Keratinocyte (primary cell): ENCODE measurements around the gene TBX22. TPM values are rescaled to one million over a fixed set of nuclear protein-coding genes. Genes with fewer than 3 reads are reported as not detected.

Experiments
- DNase-seq: peaks from one replicate; pipeline ENCODE4 v3.0.0-alpha.2; 2011; ENCODE audit warnings: low read depth, missing footprints, low spot score
- FAIRE-seq: peaks from 2 replicates; lab custom pipeline; 2011; peaks lifted over from hg19 to GRCh38; lab: Jason Lieb, UNC
- H2AFZ ChIP-seq: 2 replicates; pipeline ENCODE4 v1.6.0; 2012; ENCODE audit warnings: low read length, control low read depth, inconsistent platforms; ENCODE audit not compliant: control insufficient read depth
- H3K27ac ChIP-seq: 2 replicates; pipeline ENCODE4 v1.5.1; 2011; ENCODE audit warnings: low read length; ENCODE audit not compliant: control insufficient read depth, insufficient read depth
- H3K27me3 ChIP-seq: 3 replicates; pipeline ENCODE4 v1.6.0; 2011; ENCODE audit warnings: low read length; ENCODE audit not compliant: control insufficient read depth, insufficient read depth; ENCODE audit errors: extremely low read depth
- H3K36me3 ChIP-seq, 2 experiments: 2 replicates in 1 of 2; 3 replicates in 1 of 2; pipeline ENCODE4 v1.5.1; 2011; ENCODE audit warnings: low read length in 2 of 2, mild to moderate bottlenecking in 1 of 2; ENCODE audit not compliant: control insufficient read depth in 2 of 2, insufficient read depth in 2 of 2; ENCODE audit errors: extremely low read depth in 1 of 2
- H3K4me1 ChIP-seq: 3 replicates; pipeline ENCODE4 v1.5.1; 2011; ENCODE audit warnings: low read length; ENCODE audit not compliant: control insufficient read depth, insufficient read depth; ENCODE audit errors: extremely low read depth
- H3K4me2 ChIP-seq: 3 replicates; pipeline ENCODE4 v1.6.0; 2011; ENCODE audit warnings: low read depth, low read length; ENCODE audit not compliant: control insufficient read depth, insufficient read depth; ENCODE audit errors: extremely low read depth
- H3K4me3 ChIP-seq, 3 experiments: fragments of 200-600 bp in 1 of 3; sonication (generic) in 1 of 3; 2 replicates in 2 of 3; 3 replicates in 1 of 3; pipeline ENCODE4 v1.5.1; 2011 to 2016; ENCODE audit warnings: low read length in 3 of 3, mild to moderate bottlenecking in 3 of 3, control low read depth in 2 of 3, inconsistent platforms in 1 of 3, low read depth in 1 of 3, mixed read lengths in 1 of 3, mixed run types in 1 of 3, moderate library complexity in 1 of 3; ENCODE audit not compliant: control insufficient read depth in 2 of 3, insufficient read depth in 2 of 3; ENCODE audit errors: extremely low read depth in 1 of 3
- H3K79me2 ChIP-seq: 2 replicates; pipeline ENCODE4 v1.6.0; 2012; ENCODE audit warnings: low read length; ENCODE audit not compliant: control insufficient read depth, insufficient read depth
- H3K9ac ChIP-seq: 3 replicates; pipeline ENCODE4 v1.6.0; 2011; ENCODE audit warnings: low read length; ENCODE audit not compliant: control insufficient read depth, insufficient read depth; ENCODE audit errors: extremely low read depth
- H3K9me1 ChIP-seq: 3 replicates; pipeline ENCODE4 v1.6.0; 2011; ENCODE audit warnings: low read length; ENCODE audit not compliant: control insufficient read depth, insufficient read depth; ENCODE audit errors: extremely low read depth
- H3K9me3 ChIP-seq: 2 replicates; pipeline ENCODE4 v1.5.1; 2012; ENCODE audit warnings: low read depth, low read length; ENCODE audit not compliant: control insufficient read depth
- H4K20me1 ChIP-seq: 3 replicates; pipeline ENCODE4 v1.6.0; 2011; ENCODE audit warnings: low read length; ENCODE audit not compliant: control insufficient read depth, insufficient read depth; ENCODE audit errors: extremely low read depth
- CTCF ChIP-seq, 3 experiments: IDR thresholded peaks in 1 of 3; conservative IDR thresholded peaks in 1 of 3; optimal IDR thresholded peaks in 1 of 3; 2 replicates in 2 of 3; 3 replicates in 1 of 3; pipeline versions ENCODE3 to v1.5.1; 2011; ENCODE audit warnings: low read length in 3 of 3, mild to moderate bottlenecking in 3 of 3, moderate library complexity in 2 of 3, control low read depth in 1 of 3, inconsistent platforms in 1 of 3; ENCODE audit not compliant: insufficient read depth in 2 of 3; ENCODE audit errors: extremely low read depth in 1 of 3
- EZH2 ChIP-seq: IDR thresholded peaks from one replicate; pipeline ENCODE4 v1.6.1; 2012; ENCODE audit warnings: inconsistent platforms, mild to moderate bottlenecking, low read length, moderate library complexity
- dilution Hi-C: fragments of 300-500 bp; cut with MboI; formaldehyde crosslinking; loops from one replicate; pipeline ENCODE4 v1.7.0; 2020; ENCODE audit warnings: low sequenced_read_pairs; ENCODE audit not compliant: extremely low pct_ligation_motif_present
- polyA plus RNA-seq, 5 experiments: library from polyadenylated mRNA; depleted of rRNA in 3 of 5; stranded (reverse) in 3 of 5; stranded (forward) in 1 of 5; unstranded in 1 of 5; fragments of >200 nt; gene quantifications; 1 replicate in 1 of 5; 2 replicates in 3 of 5; 3 replicates in 1 of 5; pipeline versions ENCODE4 v1.2.1 to v1.2.3, GENCODE V29; 2011 to 2012; ENCODE audit warnings: missing spikeins in 2 of 5, low read depth in 1 of 5, low replicate concordance in 1 of 5

The TBX22 gene
- polyA plus RNA-seq, 1 donor (not counting 4 experiments of a cell fraction or from before 2014, with no cell fraction given), result not detected

- H3K27ac ChIP-seq, result no peak overlapping the region
- no peak overlapping the region for H2AFZ ChIP-seq
- dilution Hi-C loops, result no loop called here
- no peak for TF ChIP-seq CTCF (optimal IDR thresholded peaks at IDR 0.05 in 1 of 3, IDR thresholded peaks at IDR 0.05 in 1 of 3, conservative IDR thresholded peaks at IDR 0.05 in 1 of 3; ENCODE audit: extremely low read depth in 1 of 3, insufficient read depth in 2 of 3, low read length in 3 of 3)
- TF ChIP-seq EZH2, result no peak
- no peaks in the 10 kb centered on the region for H3K4me1 ChIP-seq
- H3K4me3 ChIP-seq, result no peak overlapping the region
- DNase-seq, result no peak
- no peaks in the 10 kb centered on the region for H3K36me3 ChIP-seq
- no peak for FAIRE-seq
- H3K9ac ChIP-seq, result no peak overlapping the region
- H3K9me3 ChIP-seq, result no peaks in the 10 kb centered on the region
- no peak overlapping the region for H3K4me2 ChIP-seq
- no peaks in the 10 kb centered on the region for H4K20me1 ChIP-seq
- no peaks in the 10 kb centered on the region for H3K9me1 ChIP-seq
- no peaks in the 10 kb centered on the region for H3K79me2 ChIP-seq
- no peaks in the 10 kb centered on the region for H3K27me3 ChIP-seq
Measured at GRCh38 chrX:80004458-80004857, 10.1 kb upstream of the TBX22 start.

- FAIRE-seq, result no peak
Measured at GRCh38 chrX:80011522-80011921, 3.0 kb upstream of the TBX22 start.

More at GRCh38 chrX:80011522-80011921, 3.0 kb upstream of the TBX22 start:
- Histone ChIP-seq H3K9me1 (no peaks in the 10 kb centered on the region), H3K9ac (no peak overlapping the region), H3K4me1 (no peaks in the 10 kb centered on the region), H3K4me2 (no peak overlapping the region), H2AFZ (no peak overlapping the region), H3K36me3 (no peaks in the 10 kb centered on the region), H3K27ac (no peak overlapping the region), H3K9me3 (no peaks in the 10 kb centered on the region), H3K4me3 (no peak overlapping the region), H3K27me3 (no peaks in the 10 kb centered on the region), H4K20me1 (no peaks in the 10 kb centered on the region), H3K79me2 (no peaks in the 10 kb centered on the region)
- TF ChIP-seq EZH2, result no peak
- no peak for TF ChIP-seq CTCF (optimal IDR thresholded peaks at IDR 0.05 in 1 of 3, IDR thresholded peaks at IDR 0.05 in 1 of 3, conservative IDR thresholded peaks at IDR 0.05 in 1 of 3; ENCODE audit: extremely low read depth in 1 of 3, insufficient read depth in 2 of 3, low read length in 3 of 3)
- DNase-seq, result no peak
- dilution Hi-C loops, result no loop called here
